Activated T-cell treated with anti-CD3 and anti-CD28 coated beads, Interleukin-2, amount 50 U/mL, for 48 hours (primary cell): ENCODE results near the gene NAT8.
"Not testable (repeated sequence)": the region's sequence is repeated elsewhere in the genome, so short reads cannot be mapped to it uniquely, and the experiment has no call there.

Experiments
- DNase-seq, 2 experiments: peaks; one replicate each; pipeline ENCODE4 v3.0.0-alpha.2; 2020

The NAT8 gene

GRCh38 chr2:73642338-73643018 is at the start of gene NAT8:
NAT8 (minus strand) TSS chr2:73642422; CDS start chr2:73641628, 794 bp downstream.
- DNase-seq = no peak

DNA sequence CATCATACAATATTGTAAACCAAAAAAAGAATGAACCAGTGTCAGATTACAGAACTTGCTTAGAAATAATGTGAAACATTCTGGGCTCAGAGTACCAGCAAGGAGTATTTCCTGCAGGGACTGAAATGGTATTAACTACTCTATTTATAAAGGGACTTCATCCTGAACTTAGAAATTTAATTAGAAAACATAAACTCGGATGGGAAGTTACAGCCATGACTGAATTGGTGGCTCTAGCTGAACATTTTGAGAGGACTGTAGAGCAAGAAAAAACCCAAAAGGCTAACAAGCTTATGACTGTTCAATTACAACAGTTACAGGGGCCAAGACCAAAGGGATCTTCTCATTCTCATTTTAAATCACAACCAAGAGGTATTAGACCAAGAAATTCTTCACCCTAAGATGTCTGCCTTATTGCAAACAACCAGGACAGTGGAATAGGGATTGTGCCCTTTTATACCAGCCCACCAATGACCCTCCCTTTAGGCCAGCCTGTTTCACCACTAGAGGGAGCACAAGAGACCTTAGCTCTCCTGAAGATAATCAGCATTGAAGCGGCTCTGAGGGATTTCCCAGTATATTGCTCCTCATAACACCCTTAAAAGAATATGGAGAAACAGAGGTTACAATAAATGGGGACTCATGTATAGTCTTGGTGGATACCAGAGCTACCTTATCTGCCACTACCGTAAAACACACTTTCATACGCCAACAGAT is 48.3 kb upstream of the NAT8 start:
- DNase-seq = peak; percentile 32 to 33

DNA sequence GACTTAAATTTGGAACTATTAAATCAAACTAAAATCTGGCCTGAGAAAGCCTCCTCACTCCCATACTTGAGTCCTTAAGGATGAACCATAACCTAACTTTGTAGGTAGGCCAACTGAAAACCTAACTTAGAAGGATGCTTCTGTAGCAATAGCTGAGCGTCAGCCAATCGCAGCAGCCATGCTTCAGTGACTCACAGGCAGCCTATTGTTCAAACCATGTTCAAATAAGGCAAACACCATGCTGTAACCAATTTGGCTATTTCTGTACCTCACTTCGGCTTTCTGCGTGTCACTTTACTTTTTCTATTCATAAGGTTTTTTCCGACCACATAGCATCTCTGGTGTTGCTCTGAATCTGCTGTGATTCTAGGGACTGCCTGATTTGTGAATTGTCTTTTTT is 46.3 kb upstream of the NAT8 start:
- not testable (repeated sequence) for DNase-seq

GRCh38 chr2:73685764-73686438 is 43.7 kb upstream of the NAT8 start:
- no peak for DNase-seq

- not testable (repeated sequence) for DNase-seq
Observed at GRCh38 chr2:73684905-73685304, 42.7 kb upstream of the NAT8 start.

DNA sequence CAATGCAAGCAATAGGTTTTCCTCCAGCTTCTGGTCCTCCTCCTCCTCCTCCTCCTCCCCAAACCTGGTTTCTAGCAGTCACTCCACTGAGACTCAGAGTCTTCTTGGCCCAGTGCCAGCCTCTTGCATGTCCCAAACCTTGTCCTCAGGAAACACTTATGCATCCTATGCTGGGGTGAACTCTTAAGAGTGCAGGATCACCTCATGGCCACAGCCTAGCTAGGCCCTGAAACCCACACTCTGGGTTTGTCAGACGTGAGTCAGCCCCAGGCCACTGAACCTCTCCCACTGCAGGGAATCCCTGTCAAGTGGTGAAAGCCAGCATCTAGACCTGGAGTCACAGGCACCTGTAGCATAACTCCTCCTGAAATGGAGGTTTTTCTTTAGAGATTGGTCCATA is 42.1 kb upstream of the NAT8 start:
- peak in 1 of 2 experiments; percentile 27 for DNase-seq

DNA sequence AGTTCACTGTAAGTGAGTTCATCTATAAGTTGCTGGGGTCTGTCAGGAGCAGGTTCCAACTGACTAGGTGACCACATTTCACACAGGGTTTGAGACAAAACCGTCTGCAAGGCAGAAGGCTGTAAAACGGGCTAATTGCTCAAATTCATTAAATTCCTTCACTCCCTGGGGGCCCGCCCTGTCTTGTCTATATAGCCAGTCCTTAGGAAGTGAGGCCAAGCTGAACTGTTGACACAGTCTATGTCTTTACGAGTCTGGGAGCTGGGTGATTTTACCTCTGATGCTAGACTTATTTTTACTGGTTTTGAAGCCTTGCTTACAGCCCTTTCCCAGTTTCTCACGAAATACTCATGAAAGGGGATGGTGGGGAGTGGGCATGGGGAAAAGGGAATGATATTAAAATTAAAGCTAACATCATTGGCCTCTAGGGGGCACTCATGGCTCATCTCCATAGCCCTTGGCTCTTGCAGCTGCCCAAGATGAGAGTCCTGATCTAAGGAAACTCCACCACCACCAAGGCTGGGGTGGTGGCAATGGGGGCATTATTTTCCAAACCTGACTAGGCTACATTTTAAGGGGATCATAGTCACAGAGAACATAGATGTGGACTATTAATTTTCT is 37.8 kb upstream of the NAT8 start:
- DNase-seq = peak; percentile 35 to 49

GRCh38 chr2:73679237-73679636 is 37.0 kb upstream of the NAT8 start:
- DNase-seq = not testable (repeated sequence)

DNA sequence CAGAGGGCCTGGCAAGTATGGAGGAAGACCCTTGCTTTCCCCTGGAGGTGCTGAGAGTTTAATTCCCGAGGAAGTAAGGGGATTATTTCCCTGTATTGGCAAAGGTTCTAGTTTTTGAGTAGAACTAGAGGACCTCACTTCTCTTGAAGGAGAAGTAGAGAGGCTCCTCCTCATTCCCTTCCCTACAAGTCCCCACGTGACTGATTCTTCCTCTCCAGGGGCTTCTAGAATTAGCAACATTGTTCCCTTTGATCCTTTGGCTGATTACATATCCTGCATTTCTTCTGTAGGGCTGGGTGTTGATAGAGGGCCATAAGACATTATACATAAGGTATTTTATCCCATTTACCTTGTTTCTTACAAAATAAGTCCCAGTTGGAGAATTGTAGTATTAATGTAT is 35.8 kb upstream of the NAT8 start:
- not testable (repeated sequence) for DNase-seq

- not testable (repeated sequence) for DNase-seq
Observed at GRCh38 chr2:73676211-73676610, 34.0 kb upstream of the NAT8 start.

GRCh38 chr2:73674696-73675157 is 32.5 kb upstream of the NAT8 start:
- DNase-seq = not testable (repeated sequence)

DNA sequence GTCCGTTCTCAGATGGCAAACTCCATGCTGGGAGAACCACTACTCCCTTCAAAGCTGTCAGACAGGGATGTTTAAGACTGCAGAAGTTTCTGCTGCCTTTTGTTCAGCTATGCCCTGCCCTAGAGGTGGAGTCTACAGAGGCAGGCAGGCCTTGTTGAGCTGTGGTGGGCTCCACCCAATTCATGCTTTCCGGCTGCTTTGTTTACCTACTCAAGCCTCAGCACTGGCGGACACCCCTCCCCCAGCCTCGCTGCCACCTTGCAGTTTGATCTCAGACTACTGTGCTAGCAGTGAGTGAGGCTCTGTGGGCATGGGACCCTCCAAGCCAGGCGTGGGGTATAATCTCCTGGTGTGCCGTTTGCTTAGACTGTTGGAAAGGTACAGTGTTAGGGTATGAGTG is 27.8 kb upstream of the NAT8 start:
- DNase-seq = not testable (repeated sequence)

- not testable (repeated sequence) for DNase-seq
Observed at GRCh38 chr2:73667239-73667638, 25.0 kb upstream of the NAT8 start.

GRCh38 chr2:73654175-73654574 is 12.0 kb upstream of the NAT8 start:
- no peak for DNase-seq

GRCh38 chr2:73652348-73652747 is 10.1 kb upstream of the NAT8 start:
- no peak for DNase-seq

DNA sequence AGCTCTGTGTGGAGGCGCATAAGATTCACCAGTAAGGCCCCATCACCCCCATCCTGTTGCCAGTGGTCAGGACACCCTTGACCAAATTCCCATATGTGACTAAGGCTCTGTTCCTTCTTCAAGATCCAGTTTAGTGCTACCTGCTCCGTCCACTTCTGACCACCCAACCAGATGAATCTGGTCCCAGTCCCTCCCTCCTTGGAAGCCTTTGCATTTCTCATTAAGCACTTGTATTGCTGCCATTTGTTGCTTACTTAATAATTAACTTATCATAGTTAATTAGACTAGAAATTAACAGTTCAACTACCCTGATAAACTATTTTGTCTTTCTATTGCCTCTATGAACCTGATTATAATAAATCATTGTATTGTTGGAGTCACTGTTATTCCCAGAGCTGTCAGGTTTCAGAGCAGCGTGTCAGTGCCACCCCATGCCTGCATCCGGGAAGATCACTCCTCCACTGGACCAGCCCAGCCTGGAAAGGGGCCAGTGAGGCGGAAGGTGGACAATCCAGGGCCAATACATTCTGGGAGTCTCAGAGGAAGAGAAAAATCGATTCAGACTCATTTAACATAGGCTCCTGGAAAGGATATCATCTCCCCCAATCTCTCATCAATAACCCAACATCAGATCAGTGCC is 9.5 kb upstream of the NAT8 start:
- DNase-seq = no peak

- DNase-seq = not testable (repeated sequence)
Observed at GRCh38 chr2:73647690-73648089, 5.5 kb upstream of the NAT8 start.

GRCh38 chr2:73641767-73642062 is 507 bp downstream of the NAT8 start:
- no peak for DNase-seq

- DNase-seq = no peak
Observed at GRCh38 chr2:73640946-73641766, 1.1 kb downstream of the NAT8 start.

- no peak for DNase-seq
Observed at GRCh38 chr2:73640511-73640911, 1.7 kb downstream of the NAT8 start.

DNA sequence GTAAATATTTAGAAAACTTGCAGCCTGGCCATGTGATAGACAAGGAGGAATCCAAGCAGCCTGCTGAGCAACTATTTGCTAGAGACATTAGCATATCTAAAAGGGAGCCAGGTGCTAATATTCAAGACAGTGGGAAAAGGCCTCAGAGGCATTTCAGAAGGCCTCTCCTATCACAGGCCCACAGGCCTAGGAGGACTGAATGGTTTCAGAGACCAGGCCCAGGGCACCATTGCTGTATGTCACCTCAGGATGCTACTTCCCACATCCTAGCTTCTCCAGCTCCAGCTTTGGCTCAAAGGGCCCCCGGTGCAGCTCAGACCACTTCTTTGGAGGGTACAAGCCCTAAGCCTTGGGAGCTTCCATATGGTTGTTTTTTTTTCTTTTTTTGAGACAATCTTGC is 3.8 kb downstream of the NAT8 start:
- DNase-seq = no peak

GRCh38 chr2:73636977-73637376 is 5.2 kb downstream of the NAT8 start:
- not testable (repeated sequence) for DNase-seq
